Activated naive CD4-positive, alpha-beta T cell treated with anti-CD3 and anti-CD28 coated beads, Interleukin-2, amount 10 ng/mL, durations not matched to agents 7 days and 5 days (primary cell): Measurements from ENCODE around the gene PLEKHG4B.
"Not testable (repeated sequence)": the region's sequence is repeated elsewhere in the genome, so short reads cannot be mapped to it uniquely, and the experiment has no call there.

Experiments used
- CTCF ChIA-PET: fragments of 350-600 bp; sonication (Branson Sonifier 250); formaldehyde crosslinking; loops from one replicate; lab custom pipeline; 2021; ENCODE audit warnings: antibody characterized with exemption; lab: Charles Lee
- DNase-seq: peaks from one replicate; pipeline ENCODE4 v3.0.0-alpha.2; 2020
- H3K27ac Mint-ChIP-seq: one replicate; pipeline ENCODE4 v1.8.0; 2021; ENCODE audit warnings: mild to moderate bottlenecking, moderate library complexity, mixed read lengths
- H3K27me3 Mint-ChIP-seq: one replicate; pipeline ENCODE4 v1.8.0; 2021; ENCODE audit warnings: mild to moderate bottlenecking, mixed read lengths
- H3K36me3 Mint-ChIP-seq: one replicate; pipeline ENCODE4 v1.8.0; 2021; ENCODE audit warnings: mixed read lengths
- H3K4me1 Mint-ChIP-seq: one replicate; pipeline ENCODE4 v1.8.0; 2021; ENCODE audit warnings: mixed read lengths
- H3K4me3 Mint-ChIP-seq: one replicate; pipeline ENCODE4 v1.8.0; 2021; ENCODE audit warnings: mild to moderate bottlenecking, moderate library complexity, mixed read lengths
- H3K9me3 Mint-ChIP-seq: one replicate; pipeline ENCODE4 v1.8.0; 2021; ENCODE audit warnings: mixed read lengths

Gene PLEKHG4B

DNA sequence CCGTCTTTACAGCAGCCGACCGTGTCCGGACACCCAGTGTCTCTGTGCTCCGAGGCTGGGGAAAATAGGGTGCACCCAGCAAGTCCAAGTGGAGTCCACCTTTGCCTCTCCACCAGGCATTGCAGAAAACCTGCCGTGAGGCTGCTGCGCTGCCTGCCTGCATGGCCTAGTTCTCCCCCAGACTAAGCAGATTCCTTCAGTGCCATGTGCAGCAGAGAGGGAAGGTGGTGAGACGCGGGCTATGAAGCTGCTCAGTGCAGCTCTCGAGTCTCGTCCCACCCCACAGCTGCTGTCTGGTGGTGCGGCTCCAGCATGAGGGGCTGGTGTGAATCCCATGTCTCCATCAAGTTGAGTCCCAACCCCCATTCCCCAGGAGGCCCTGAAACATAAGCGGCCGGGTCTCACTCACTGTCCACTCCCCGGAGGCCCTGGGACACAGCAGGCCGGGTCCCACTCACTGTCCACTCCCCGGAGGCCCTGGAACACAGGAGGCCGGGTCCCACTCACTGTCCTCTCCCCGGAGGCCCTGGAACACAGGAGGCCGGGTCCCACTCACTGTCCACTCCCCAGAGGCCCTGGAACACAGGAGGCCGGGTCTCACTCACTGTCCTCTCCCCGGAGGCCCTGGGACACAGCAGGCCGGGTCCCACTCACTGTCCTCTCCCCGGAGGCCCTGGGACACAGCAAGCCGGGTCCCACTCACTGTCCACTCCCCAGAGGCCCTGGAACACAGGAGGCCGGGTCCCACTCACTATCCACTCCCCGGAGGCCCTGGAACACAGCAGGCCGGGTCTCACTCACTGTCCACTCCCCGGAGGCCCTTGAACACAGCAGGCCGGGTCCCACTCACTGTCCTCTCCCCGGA, 19.4 kb upstream of the PLEKHG4B start:
- H3K36me3 Mint-ChIP-seq, H3K4me3 Mint-ChIP-seq, H3K27ac Mint-ChIP-seq, CTCF ChIA-PET, H3K9me3 Mint-ChIP-seq, H3K27me3 Mint-ChIP-seq, DNase-seq, H3K4me1 Mint-ChIP-seq: not testable (repeated sequence)

DNA sequence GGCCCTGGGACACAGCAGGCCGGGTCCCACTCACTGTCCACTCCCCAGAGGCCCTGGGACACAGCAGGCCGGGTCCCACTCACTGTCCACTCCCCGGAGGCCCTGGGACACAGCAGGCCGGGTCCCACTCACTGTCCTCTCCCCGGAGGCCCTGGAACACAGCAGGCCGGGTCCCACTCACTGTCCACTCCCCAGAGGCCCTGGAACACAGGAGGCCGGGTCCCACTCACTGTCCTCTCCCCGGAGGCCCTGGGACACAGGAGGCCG, 18.9 kb upstream of the PLEKHG4B start:
- H3K4me1 Mint-ChIP-seq, DNase-seq, H3K9me3 Mint-ChIP-seq, H3K27ac Mint-ChIP-seq, H3K4me3 Mint-ChIP-seq, H3K27me3 Mint-ChIP-seq, H3K36me3 Mint-ChIP-seq, CTCF ChIA-PET: not testable (repeated sequence)

DNA sequence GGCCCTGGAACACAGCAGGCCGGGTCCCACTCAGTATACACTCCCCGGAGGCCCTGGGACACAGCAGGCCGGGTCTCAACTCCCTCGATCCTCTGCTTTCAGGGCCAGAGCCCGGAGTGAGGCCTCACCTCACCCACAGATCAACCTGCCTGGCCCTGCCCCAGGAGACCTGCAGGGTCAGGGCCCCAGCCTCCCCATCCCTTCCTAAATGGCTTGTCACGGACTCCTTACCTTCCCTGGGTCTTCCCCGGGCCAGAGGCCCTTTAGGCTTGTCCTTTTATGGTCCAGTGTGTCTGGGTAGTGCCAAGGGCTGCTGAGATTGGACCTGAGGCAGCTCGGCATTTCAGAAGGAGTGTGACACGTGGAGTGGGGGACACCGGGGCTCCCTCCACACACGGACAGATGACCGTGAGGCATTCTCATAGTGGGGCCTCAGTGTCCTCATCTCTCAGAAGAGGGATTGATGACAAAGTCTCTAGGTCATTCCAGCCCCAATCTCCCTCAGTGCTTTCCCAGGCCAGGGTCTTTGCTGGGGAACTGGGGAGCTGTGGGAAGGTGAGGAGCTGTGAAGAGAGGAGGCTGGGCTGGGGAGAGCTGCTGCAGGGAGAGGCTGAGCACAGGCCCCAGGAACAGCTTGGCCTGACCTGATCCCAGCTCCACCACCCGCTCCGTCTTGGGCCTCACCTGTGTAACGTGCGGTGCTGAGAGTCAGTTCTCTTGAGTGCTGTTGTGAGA, 18.0 kb upstream of the PLEKHG4B start:
- no peak overlapping the region for H3K4me3 Mint-ChIP-seq
- H3K4me1 Mint-ChIP-seq = no peaks in the 10 kb centered on the region
- H3K36me3 Mint-ChIP-seq = no peaks in the 10 kb centered on the region
- no peak for DNase-seq
- H3K27me3 Mint-ChIP-seq = no peaks in the 10 kb centered on the region
- no peaks in the 10 kb centered on the region for H3K9me3 Mint-ChIP-seq
- CTCF ChIA-PET = no interaction called here
- H3K27ac Mint-ChIP-seq = no peak overlapping the region

DNA sequence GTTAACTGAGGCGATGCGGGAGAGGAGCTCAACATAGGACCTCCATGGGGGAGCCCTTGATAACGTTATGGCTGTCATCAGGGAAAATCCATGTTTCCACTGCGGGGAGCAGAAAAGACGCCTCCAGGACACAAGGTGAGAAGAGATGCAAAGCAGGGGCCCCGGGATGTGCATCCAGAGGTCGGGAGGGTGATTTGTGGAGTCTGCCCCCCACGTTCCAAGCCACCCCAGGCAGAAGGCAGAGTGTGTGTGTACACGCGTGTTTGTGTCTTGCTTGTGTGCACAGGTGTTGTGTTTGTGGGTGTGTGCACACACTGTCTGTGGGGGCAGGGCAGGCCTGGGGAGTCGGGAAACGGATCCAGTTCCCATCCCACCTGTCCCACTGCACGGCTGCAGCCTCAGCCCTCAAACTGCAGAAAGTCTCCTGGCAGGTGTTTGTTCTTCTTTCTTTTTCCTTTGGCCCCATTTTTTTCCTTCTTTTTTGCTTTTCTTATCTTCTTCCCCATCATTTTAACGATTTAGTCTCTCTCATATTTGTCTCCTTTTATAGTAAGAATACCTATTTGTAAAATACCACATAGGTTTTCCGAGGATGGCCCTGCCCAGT, 17.4 kb upstream of the PLEKHG4B start:
- H3K27ac Mint-ChIP-seq = no peak overlapping the region
- H3K9me3 Mint-ChIP-seq = no peaks in the 10 kb centered on the region
- H3K4me3 Mint-ChIP-seq = no peak overlapping the region
- H3K36me3 Mint-ChIP-seq = no peaks in the 10 kb centered on the region
- H3K4me1 Mint-ChIP-seq = no peaks in the 10 kb centered on the region
- H3K27me3 Mint-ChIP-seq = no peaks in the 10 kb centered on the region
- CTCF ChIA-PET = no interaction called here
- no peak for DNase-seq

DNA sequence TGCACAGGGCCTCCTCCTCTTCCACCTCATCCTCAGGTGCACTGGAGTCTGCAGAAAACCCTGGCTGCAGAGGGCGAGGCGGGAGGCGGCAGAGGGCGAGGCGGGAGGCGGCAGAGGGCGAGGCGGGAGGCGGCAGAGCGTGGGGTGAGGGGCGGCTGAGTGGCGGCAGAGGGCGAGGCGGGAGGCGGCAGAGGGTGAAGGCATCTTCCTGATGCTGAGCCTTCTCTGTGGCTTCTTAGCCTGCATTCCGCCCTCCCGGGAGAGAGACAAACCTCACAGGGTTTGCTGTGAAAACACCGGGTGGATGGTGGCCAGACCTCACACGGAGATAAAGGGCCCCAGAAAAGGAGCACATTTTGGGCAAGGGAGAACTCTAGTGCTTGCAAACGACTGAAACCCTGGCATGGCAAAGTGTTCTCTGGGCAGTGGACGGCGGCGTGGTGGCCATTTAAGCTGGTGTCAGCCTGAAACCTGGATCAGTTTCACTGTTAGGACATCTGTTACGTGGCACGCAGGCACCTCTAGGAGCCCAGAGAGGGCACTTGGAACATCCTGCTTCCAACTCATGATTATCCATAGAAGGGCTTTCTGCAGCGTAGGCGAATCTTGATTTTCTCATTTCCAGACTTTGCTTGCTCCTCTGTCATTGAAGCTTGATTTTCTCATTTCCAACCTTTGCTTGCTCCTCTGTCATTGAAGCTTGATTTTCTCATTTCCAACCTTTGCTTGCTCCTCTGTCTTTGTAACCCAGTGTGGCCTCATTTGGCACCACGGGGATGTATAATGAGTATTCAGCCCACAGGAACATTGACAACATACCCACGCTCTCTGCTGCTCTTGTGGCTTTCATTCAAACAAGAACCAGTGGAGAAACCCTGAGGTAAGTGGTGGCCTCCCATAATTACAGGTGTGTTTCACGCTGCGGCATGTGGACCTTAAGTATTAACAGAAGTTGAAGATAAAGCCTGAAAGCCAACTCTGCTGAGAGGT, 16.3 kb upstream of the PLEKHG4B start:
- no peak for DNase-seq
- CTCF ChIA-PET = no interaction called here
- Mint-ChIP-seq H3K4me1 (no peaks in the 10 kb centered on the region), H3K4me3 (no peak overlapping the region), H3K36me3 (no peaks in the 10 kb centered on the region), H3K27ac (no peak overlapping the region), H3K9me3 (no peaks in the 10 kb centered on the region), H3K27me3 (no peaks in the 10 kb centered on the region)

DNA sequence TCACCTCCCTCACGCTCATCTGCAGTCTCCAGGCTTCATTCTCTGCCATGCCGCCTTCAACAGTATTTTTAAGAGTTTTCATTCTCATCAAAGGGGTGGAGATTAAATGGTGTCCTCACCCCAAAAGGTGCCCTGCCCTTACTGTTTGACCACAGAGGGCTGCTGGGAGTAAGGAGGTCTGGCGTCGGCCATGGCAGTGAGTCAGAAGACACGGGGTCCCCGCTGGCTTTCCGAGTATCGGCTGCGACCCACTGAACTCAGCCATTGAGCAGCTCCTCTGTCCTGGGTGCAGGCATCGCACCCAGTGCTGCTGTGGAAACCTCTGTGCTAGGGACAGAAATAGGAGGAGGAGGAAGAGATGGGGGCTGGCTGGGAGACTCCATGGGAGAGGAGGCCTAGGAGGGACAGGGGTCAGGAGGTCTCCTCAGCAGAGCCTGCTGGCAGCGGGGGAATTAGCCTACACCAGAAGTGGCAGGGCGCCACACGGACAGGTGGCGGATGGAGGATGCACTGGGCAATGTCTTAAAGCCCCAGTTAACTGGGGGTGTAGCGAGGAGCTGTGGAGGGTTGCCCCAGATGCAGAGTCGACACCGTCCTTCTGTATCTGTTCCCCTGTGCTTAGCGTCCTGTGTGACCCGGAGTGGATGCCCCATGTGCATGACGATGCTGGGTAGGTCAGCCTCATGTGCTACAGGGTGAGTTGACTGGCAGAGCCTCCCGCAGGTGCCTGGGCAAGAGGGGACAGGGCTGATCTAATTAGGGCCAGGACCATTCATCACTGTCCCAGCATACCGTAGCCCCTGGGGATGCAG, 15.4 kb upstream of the PLEKHG4B start:
- Mint-ChIP-seq H3K4me3 (no peak overlapping the region), H3K36me3 (no peaks in the 10 kb centered on the region), H3K9me3 (no peaks in the 10 kb centered on the region), H3K27me3 (no peaks in the 10 kb centered on the region), H3K4me1 (no peaks in the 10 kb centered on the region), H3K27ac (no peak overlapping the region)
- CTCF ChIA-PET = no interaction called here
- DNase-seq = no peak

DNA sequence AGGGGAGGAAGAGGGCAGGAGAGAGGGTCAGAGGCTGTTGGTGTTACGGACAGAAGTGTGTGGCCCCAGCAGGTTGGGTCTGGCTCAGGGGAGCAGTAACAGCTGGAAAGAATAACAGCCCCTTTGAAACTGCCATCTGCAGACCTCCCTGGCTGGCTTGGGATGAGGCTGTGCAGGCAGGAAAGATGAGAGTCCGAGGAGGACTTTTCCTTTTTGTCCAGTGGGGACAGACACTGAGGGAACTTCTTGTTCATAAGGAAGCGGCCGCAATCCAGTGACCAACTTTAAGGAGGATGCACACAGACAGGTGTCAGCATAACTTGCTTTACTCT, 14.8 kb upstream of the PLEKHG4B start:
- Mint-ChIP-seq H3K4me1 (no peaks in the 10 kb centered on the region), H3K27ac (no peak overlapping the region)
- CTCF ChIA-PET = no interaction called here

DNA sequence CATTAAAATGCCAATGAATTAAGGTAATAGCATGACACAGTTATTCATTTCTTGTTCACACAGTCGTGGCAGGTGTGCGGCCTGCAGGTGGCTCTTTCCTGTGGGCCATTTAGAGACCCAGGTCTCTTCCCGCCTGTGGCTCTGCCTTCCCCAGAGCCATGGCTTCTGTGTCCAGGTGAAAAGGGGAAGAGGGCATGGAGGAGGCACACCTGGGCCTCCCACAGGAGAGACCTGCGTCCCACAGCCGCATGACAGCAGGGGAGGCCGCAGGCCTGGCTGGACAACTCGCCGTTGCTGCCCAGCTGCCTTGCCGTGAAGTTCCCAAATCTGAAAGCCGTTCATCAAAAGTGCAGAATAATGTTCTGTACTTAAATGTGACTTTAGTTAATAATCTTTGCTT, 14.4 kb upstream of the PLEKHG4B start:
- H3K36me3 Mint-ChIP-seq = no peaks in the 10 kb centered on the region
- H3K4me1 Mint-ChIP-seq = no peaks in the 10 kb centered on the region
- DNase-seq = no peak
- no peaks in the 10 kb centered on the region for H3K9me3 Mint-ChIP-seq
- H3K27ac Mint-ChIP-seq = no peak overlapping the region
- CTCF ChIA-PET = no interaction called here
- no peak overlapping the region for H3K4me3 Mint-ChIP-seq
- no peaks in the 10 kb centered on the region for H3K27me3 Mint-ChIP-seq

More for the DNA sequence above, 14.8 kb upstream of the PLEKHG4B start:
- DNase-seq = no peak
- no peaks in the 10 kb centered on the region for H3K36me3 Mint-ChIP-seq
- no peaks in the 10 kb centered on the region for H3K27me3 Mint-ChIP-seq
- H3K9me3 Mint-ChIP-seq = no peaks in the 10 kb centered on the region
- H3K4me3 Mint-ChIP-seq = no peak overlapping the region

DNA sequence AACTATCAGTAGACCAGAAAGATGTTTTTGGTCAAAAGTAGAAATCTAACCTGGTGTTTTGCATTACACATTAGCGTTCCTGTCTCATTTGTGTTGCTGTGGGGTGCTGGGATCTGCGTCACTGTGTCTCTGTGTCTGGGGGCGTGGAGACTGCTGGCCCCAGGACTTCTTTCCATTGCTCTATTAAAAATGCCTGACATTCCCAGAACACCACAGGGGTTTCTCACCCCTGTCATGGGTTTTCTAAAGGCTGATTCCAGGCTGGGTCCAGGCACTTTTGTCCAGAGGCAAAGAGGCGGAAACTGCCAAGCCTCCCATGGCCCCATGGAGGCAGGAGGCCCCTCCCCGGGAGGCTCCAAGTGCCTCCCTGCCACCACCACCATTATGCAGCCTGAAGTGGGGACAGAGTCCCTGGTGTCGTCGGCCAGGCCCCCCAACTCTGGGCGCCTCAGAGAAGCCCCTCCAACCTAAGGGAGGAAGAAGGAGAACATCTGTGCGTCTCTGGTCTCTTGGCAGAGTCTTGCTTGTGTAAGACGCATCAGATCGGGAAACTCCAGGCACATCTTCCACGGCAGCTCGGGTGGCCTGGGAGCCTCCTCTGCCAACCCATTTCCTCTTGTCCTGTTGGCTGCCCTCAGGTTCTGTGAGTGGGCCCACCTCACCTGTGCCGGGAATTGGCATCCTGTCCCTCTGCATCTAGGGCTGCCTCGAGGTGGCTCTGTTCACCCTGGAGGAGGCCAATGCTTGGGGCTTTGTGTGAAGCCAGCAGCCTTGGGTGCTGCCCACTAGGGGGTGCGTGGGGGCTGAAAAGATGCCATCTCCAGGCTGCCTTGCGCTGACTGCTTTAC, 13.8 kb upstream of the PLEKHG4B start:
- Mint-ChIP-seq H3K27ac (no peak overlapping the region), H3K36me3 (peaks cover 3% of the 10 kb centered on the region), H3K27me3 (no peaks in the 10 kb centered on the region), H3K4me3 (no peak overlapping the region), H3K4me1 (no peaks in the 10 kb centered on the region), H3K9me3 (peaks cover 4% of the 10 kb centered on the region)
- DNase-seq = peak; percentile 50
- CTCF ChIA-PET = no interaction called here

DNA sequence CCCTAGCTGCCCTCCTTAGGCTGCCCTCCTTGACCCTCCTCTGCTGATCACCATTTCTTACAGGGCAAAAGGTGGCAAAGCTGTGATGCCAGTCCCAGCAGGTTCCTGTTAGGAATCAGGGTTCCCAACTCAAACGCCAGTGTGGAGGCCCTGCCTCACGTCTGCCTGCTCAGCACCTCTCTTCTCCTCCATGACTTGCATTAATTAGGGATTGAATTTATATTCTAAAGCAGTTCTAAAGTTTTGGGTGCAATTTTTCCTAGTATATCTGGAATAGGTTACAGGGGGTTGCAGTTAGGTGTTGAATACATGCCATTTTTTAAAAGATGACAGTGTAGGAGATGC, 13.2 kb upstream of the PLEKHG4B start:
- no peak for DNase-seq
- H3K27me3 Mint-ChIP-seq = no peaks in the 10 kb centered on the region
- H3K4me3 Mint-ChIP-seq = no peak overlapping the region
- H3K27ac Mint-ChIP-seq = no peak overlapping the region
- peaks cover 4% of the 10 kb centered on the region for H3K9me3 Mint-ChIP-seq
- no peaks in the 10 kb centered on the region for H3K4me1 Mint-ChIP-seq
- peaks cover 3% of the 10 kb centered on the region for H3K36me3 Mint-ChIP-seq
- CTCF ChIA-PET = no interaction called here

DNA sequence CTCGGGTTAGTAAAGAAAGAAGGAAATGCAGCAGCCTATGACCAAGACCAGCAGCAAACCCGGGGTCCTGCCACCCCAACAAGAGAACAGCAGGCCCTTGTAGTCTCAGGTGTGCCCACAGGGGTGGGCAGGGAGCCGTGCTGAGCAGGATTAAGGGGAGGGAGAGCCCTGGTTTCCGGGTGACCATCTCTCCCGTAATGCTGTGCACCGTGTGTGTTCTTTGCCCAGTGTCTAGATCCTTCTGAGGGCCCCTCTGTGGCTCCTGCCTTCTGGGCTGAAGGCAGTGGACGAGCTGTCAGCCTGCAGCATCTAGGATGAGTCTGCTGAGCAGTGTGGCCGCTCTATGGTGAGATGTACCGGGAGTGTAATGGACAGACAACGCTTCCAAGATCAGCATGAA, 12.7 kb upstream of the PLEKHG4B start:
- DNase-seq = no peak
- Mint-ChIP-seq H3K27ac (no peak overlapping the region), H3K36me3 (peaks cover 3% of the 10 kb centered on the region), H3K4me1 (no peaks in the 10 kb centered on the region), H3K9me3 (peaks cover 4% of the 10 kb centered on the region), H3K27me3 (no peaks in the 10 kb centered on the region), H3K4me3 (no peak overlapping the region)
- CTCF ChIA-PET = no interaction called here

DNA sequence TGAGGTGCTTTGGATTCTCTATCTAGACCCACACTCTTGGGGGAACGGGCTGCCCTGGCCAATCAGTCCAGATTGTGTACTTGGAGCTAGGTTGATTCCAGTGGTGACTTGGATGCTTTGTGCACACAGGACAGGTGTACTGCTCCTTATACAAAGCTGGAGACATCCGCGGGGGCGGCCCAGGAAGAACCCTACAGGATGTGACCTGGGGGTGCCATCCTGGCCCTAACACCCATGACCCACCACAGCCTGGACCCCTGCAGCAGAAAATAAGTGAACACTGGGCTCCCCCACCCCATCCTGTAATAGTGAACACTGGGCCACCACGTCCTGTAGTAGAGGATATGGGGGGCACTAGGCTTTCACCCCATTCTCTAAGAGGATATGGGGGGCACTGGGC, 12.1 kb upstream of the PLEKHG4B start:
- H3K27me3 Mint-ChIP-seq = no peaks in the 10 kb centered on the region
- H3K4me3 Mint-ChIP-seq = no peak overlapping the region
- H3K36me3 Mint-ChIP-seq = peaks cover 3% of the 10 kb centered on the region
- CTCF ChIA-PET = no interaction called here
- peaks cover 4% of the 10 kb centered on the region for H3K9me3 Mint-ChIP-seq
- DNase-seq = no peak
- no peaks in the 10 kb centered on the region for H3K4me1 Mint-ChIP-seq
- H3K27ac Mint-ChIP-seq = peak overlapping the region; percentile 45

DNA sequence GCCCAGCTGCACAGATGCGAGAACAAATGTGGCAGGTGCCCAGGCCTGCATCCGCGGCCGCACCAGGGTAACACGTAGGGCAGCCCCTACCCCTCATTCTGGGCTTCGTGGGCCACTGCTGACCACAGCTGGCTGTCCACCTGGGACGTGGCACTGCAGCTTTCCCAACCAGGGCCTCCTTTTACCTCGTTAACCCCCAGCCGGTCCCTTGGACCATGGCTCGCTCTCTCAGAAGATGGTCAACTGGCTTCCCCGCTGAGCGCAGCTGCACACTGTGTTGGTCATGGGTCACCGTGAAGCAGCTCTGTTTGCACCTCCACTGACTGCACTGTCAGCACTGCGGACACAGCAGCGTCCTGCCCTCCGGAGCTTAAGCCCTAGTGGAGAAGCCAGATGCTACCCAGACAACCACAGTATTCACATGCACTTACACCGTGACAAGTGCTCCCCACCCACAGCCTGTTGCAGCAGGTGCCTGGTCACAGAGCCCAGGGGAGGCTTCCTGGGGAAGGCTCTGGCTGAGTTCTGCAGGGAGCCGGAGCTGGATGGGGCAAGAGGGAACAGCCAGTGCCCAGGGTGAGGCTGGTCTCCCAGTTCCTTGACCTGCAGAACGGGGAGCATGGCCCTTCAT, 10.5 kb upstream of the PLEKHG4B start:
- DNase-seq = no peak
- Mint-ChIP-seq H3K36me3 (peaks cover 3% of the 10 kb centered on the region), H3K27me3 (no peaks in the 10 kb centered on the region), H3K9me3 (peaks cover 7% of the 10 kb centered on the region), H3K4me3 (no peak overlapping the region), H3K27ac (no peak overlapping the region), H3K4me1 (no peaks in the 10 kb centered on the region)
- CTCF ChIA-PET = no interaction called here
